Mesenchymal stem cell (in vitro differentiated cells and primary cell): Measurements from ENCODE around the gene CXCL8.

Experiments used
- DNase-seq: peaks from one replicate; pipeline ENCODE4 v3.0.0-alpha.2; 2013
- H2AFZ ChIP-seq: one replicate; pipeline ENCODE4 v1.6.1; 2013; ENCODE audit warnings: low read depth, mild to moderate bottlenecking, control low read depth, inconsistent platforms, low read length, moderate library complexity
- H2AK5ac ChIP-seq: 2 replicates; pipeline ENCODE4 v1.6.1; 2013; ENCODE audit warnings: low read length, moderate library complexity, mild to moderate bottlenecking, inconsistent platforms; ENCODE audit not compliant: severe bottlenecking
- H2BK120ac ChIP-seq: one replicate; pipeline ENCODE4 v1.6.1; 2013; ENCODE audit warnings: low read depth, mild to moderate bottlenecking, inconsistent platforms, low read length, moderate library complexity
- H2BK12ac ChIP-seq, 2 experiments: one replicate each; pipeline ENCODE4 v1.6.1; 2013; ENCODE audit warnings: inconsistent platforms in 2 of 2, low read length in 2 of 2, mild to moderate bottlenecking in 2 of 2, moderate library complexity in 2 of 2, control low read depth in 1 of 2
- H2BK15ac ChIP-seq: one replicate; pipeline ENCODE4 v1.6.1; 2013; ENCODE audit warnings: mild to moderate bottlenecking, low read depth, inconsistent platforms; ENCODE audit not compliant: poor library complexity, severe bottlenecking
- H2BK5ac ChIP-seq: 2 replicates; pipeline ENCODE4 v1.6.1; 2013; ENCODE audit warnings: low read depth, mild to moderate bottlenecking, low read length, control low read depth, inconsistent platforms; ENCODE audit not compliant: poor library complexity, severe bottlenecking
- H3K14ac ChIP-seq, 2 experiments: one replicate each; pipeline ENCODE4 v1.6.1; 2013; ENCODE audit warnings: inconsistent platforms in 2 of 2, low read length in 2 of 2, control low read depth in 1 of 2, mild to moderate bottlenecking in 1 of 2, moderate library complexity in 1 of 2
- H3K18ac ChIP-seq, 2 experiments: one replicate each; pipeline ENCODE4 v1.6.1; 2013; ENCODE audit warnings: inconsistent platforms in 2 of 2, low read length in 2 of 2, control low read depth in 1 of 2, low read depth in 1 of 2, mild to moderate bottlenecking in 1 of 2
- H3K23ac ChIP-seq, 2 experiments: one replicate each; pipeline ENCODE4 v1.6.1; 2013; ENCODE audit warnings: inconsistent platforms in 2 of 2, low read length in 2 of 2, mild to moderate bottlenecking in 2 of 2, moderate library complexity in 2 of 2, control low read depth in 1 of 2
- H3K27ac ChIP-seq: 2 replicates; pipeline ENCODE4 v1.5.1; 2013; ENCODE audit warnings: mild to moderate bottlenecking, moderate library complexity, low read length, control low read depth, inconsistent platforms; ENCODE audit not compliant: poor library complexity, severe bottlenecking
- H3K27me3 ChIP-seq, 2 experiments: 2 replicates each; pipeline versions ENCODE4 v1.6.1 to v1.7.0; 2013; ENCODE audit warnings: low read length in 2 of 2, mild to moderate bottlenecking in 2 of 2, moderate library complexity in 2 of 2, control low read depth in 1 of 2, inconsistent platforms in 1 of 2; ENCODE audit not compliant: control insufficient read depth in 1 of 2, insufficient read depth in 1 of 2
- H3K36me3 ChIP-seq, 2 experiments: 2 replicates each; pipeline versions ENCODE4 v1.6.1 to v1.7.0; 2013; ENCODE audit warnings: low read length in 2 of 2, control low read depth in 1 of 2, inconsistent platforms in 1 of 2, low read depth in 1 of 2, mild to moderate bottlenecking in 1 of 2; ENCODE audit not compliant: insufficient read depth in 2 of 2, control insufficient read depth in 1 of 2
- H3K4ac ChIP-seq, 2 experiments: one replicate each; pipeline ENCODE4 v1.6.1; 2013; ENCODE audit warnings: inconsistent platforms in 2 of 2, low read length in 2 of 2, mild to moderate bottlenecking in 2 of 2, moderate library complexity in 2 of 2, control low read depth in 1 of 2, low read depth in 1 of 2
- H3K4me1 ChIP-seq: 2 replicates; pipeline ENCODE4 v1.6.1; 2013; ENCODE audit warnings: low read depth, low read length, control low read depth; ENCODE audit not compliant: control insufficient read depth, insufficient read depth
- H3K4me2 ChIP-seq: 2 replicates; pipeline ENCODE4 v1.6.1; 2013; ENCODE audit warnings: low read length, mild to moderate bottlenecking, inconsistent platforms; ENCODE audit not compliant: poor library complexity, severe bottlenecking
- H3K4me3 ChIP-seq, 2 experiments: 2 replicates each; pipeline versions ENCODE4 v1.5.1 to v1.7.0; 2013; ENCODE audit warnings: low read length in 2 of 2, mild to moderate bottlenecking in 2 of 2, control low read depth in 1 of 2, low read depth in 1 of 2; ENCODE audit not compliant: insufficient read depth in 1 of 2
- H3K79me1 ChIP-seq: replicated peaks from 2 replicates; pipeline ENCODE4 v1.6.1; 2013; ENCODE audit warnings: mild to moderate bottlenecking, control low read depth, low read length, inconsistent platforms; ENCODE audit not compliant: poor library complexity, severe bottlenecking
- H3K9ac ChIP-seq: 2 replicates; pipeline ENCODE4 v1.7.0; 2013; ENCODE audit warnings: mild to moderate bottlenecking, low read length, moderate library complexity
- H3K9me3 ChIP-seq: 2 replicates; pipeline ENCODE4 v1.7.0; 2013; ENCODE audit warnings: mild to moderate bottlenecking, low read length; ENCODE audit not compliant: control insufficient read depth
- H4K8ac ChIP-seq: one replicate; pipeline ENCODE4 v1.6.1; 2013; ENCODE audit warnings: inconsistent platforms, mild to moderate bottlenecking, low read length, moderate library complexity
- H4K91ac ChIP-seq: one replicate; pipeline ENCODE4 v1.6.1; 2013; ENCODE audit warnings: mild to moderate bottlenecking, low read length, inconsistent platforms
- WGBS: methylation state at CpG from one replicate; pipeline ENCODE4 v1.1.7; 2013; ENCODE audit warnings: mixed read lengths; 5-methylcytosine and 5-hydroxymethylcytosine counted together

The CXCL8 gene

GRCh38 chr4:73762409-73762808 is 22.0 kb downstream of the CXCL8 start:
- Histone ChIP-seq H3K27me3 (no peaks in the 10 kb centered on the region), H3K4me1 (no peaks in the 10 kb centered on the region), H3K9me3 (no peaks in the 10 kb centered on the region), H2BK5ac (no peak overlapping the region), H2BK12ac (no peak overlapping the region), H2AFZ (no peak overlapping the region), H3K27ac (no peak overlapping the region), H3K23ac (no peak overlapping the region), H3K4me3 (no peak overlapping the region), H3K4ac (no peak overlapping the region), H2AK5ac (no peak overlapping the region), H2BK120ac (no peak overlapping the region), H4K8ac (no peak overlapping the region), H3K4me2 (no peak overlapping the region), H3K36me3 (no peaks in the 10 kb centered on the region), H3K9ac (no peak overlapping the region), H4K91ac (no peak overlapping the region), H2BK15ac (no peak overlapping the region), H3K18ac (no peak overlapping the region), H3K14ac (no peak overlapping the region), H3K79me1 (no peaks in the 10 kb centered on the region)
- 91% methylated on average over 7 of the region's 7 CpGs for whole genome bisulfite sequencing
- no peak for DNase-seq

DNA sequence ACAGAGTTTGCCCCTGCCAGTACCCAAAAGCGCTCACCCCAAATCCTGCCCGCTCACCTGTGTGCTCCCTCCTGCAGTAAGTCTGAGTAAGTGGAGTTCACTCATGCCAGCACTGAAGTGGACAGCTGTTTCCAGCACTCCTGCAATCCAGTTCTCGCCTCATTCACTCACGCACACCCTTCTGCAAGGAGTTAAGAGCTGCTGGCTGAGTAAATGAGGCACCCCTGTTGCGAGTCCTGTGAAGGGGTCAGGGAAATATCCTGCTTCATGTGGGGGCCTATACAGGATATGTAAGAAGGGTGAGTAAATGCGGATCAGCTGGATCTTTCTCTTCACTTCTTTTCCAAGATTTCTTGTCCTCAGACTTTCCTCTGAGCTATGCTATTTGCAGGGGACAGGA is 23.5 kb downstream of the CXCL8 start:
- WGBS: 98% methylated on average over 6 of the region's 6 CpGs
- H3K27ac ChIP-seq: no peak overlapping the region
- no peak overlapping the region for H3K9ac ChIP-seq
- H3K4ac ChIP-seq: no peak overlapping the region
- no peak overlapping the region for H2AFZ ChIP-seq
- H3K79me1 ChIP-seq: no peaks in the 10 kb centered on the region
- no peaks in the 10 kb centered on the region for H3K27me3 ChIP-seq
- H3K18ac ChIP-seq: no peak overlapping the region
- H3K4me1 ChIP-seq: no peaks in the 10 kb centered on the region
- no peak for DNase-seq
- no peak overlapping the region for H3K23ac ChIP-seq
- no peak overlapping the region for H3K4me2 ChIP-seq
- no peaks in the 10 kb centered on the region for H3K36me3 ChIP-seq
- no peak overlapping the region for H4K8ac ChIP-seq
- H3K9me3 ChIP-seq: no peaks in the 10 kb centered on the region
- H2AK5ac ChIP-seq: no peak overlapping the region
- no peak overlapping the region for H2BK12ac ChIP-seq
- H2BK120ac ChIP-seq: no peak overlapping the region
- no peak overlapping the region for H3K4me3 ChIP-seq
- no peak overlapping the region for H4K91ac ChIP-seq
- no peak overlapping the region for H2BK15ac ChIP-seq
- no peak overlapping the region for H3K14ac ChIP-seq
- H2BK5ac ChIP-seq: no peak overlapping the region

DNA sequence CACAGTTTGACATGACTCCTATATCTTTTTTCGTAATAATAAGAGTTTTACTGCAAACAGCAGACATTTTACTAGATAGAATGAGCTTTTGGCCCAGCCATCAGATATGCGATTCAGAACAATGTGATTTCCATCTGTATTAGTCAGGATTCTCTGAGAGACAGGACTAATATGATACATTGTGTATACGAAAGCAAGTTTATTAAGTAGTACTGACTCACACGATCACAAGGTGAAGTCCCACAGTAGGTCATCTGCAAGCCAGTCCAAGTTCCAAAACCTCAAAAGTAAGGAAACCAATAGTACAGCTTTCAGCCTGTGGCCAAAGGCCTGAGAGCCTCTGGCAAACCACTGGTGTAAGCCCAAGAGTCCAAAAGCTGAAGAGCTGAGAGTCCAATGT is 24.1 kb downstream of the CXCL8 start:
- no peaks in the 10 kb centered on the region for H3K79me1 ChIP-seq
- H3K27me3 ChIP-seq: no peaks in the 10 kb centered on the region
- H3K4me2 ChIP-seq: no peak overlapping the region
- H3K14ac ChIP-seq: no peak overlapping the region
- no peak for DNase-seq
- no peak overlapping the region for H4K8ac ChIP-seq
- 95% methylated on average over 4 of the region's 4 CpGs for WGBS
- no peaks in the 10 kb centered on the region for H3K36me3 ChIP-seq
- H3K9me3 ChIP-seq: no peaks in the 10 kb centered on the region
- peak overlapping the region; percentile 65 for H2AK5ac ChIP-seq
- H4K91ac ChIP-seq: no peak overlapping the region
- H3K4me1 ChIP-seq: no peaks in the 10 kb centered on the region
- H2BK120ac ChIP-seq: no peak overlapping the region
- H2BK5ac ChIP-seq: no peak overlapping the region
- H3K27ac ChIP-seq: no peak overlapping the region
- no peak overlapping the region for H2AFZ ChIP-seq
- H3K18ac ChIP-seq: no peak overlapping the region
- H3K4ac ChIP-seq: no peak overlapping the region
- H2BK12ac ChIP-seq: no peak overlapping the region
- H3K9ac ChIP-seq: peak overlapping the region; percentile 7
- no peak overlapping the region for H3K4me3 ChIP-seq
- H3K23ac ChIP-seq: no peak overlapping the region
- H2BK15ac ChIP-seq: no peak overlapping the region

GRCh38 chr4:73765296-73765695 is 24.9 kb downstream of the CXCL8 start:
- no peak for DNase-seq
- WGBS: 60% methylated on average over 2 of the region's 2 CpGs

More at GRCh38 chr4:73765296-73765695, 24.9 kb downstream of the CXCL8 start:
- Histone ChIP-seq H3K14ac (no peak overlapping the region), H2AFZ (no peak overlapping the region), H3K27ac (no peak overlapping the region), H3K4me1 (no peaks in the 10 kb centered on the region), H2BK15ac (no peak overlapping the region), H3K27me3 (no peaks in the 10 kb centered on the region), H4K8ac (no peak overlapping the region), H3K4ac (no peak overlapping the region), H3K36me3 (no peaks in the 10 kb centered on the region), H2BK12ac (no peak overlapping the region), H3K9me3 (no peaks in the 10 kb centered on the region), H4K91ac (no peak overlapping the region), H3K18ac (no peak overlapping the region), H2BK120ac (no peak overlapping the region), H2BK5ac (no peak overlapping the region), H3K9ac (no peak overlapping the region), H3K23ac (no peak overlapping the region), H3K79me1 (no peaks in the 10 kb centered on the region), H2AK5ac (no peak overlapping the region), H3K4me3 (no peak overlapping the region), H3K4me2 (no peak overlapping the region)
